GM12878 (cell line): Measurements from ENCODE around the gene CYSRT1. TPM values are rescaled to one million over a fixed set of nuclear protein-coding genes. Genes with fewer than 3 reads are reported as not detected.

Source experiments
- ATAC-seq: fragments of 200-7000 bp; cut with Tn5 transposase; 3 replicates; pipeline ENCODE4 v1.9.1; 2020; ENCODE audit warnings: mild to moderate bottlenecking, moderate library complexity
- BruUV-seq: library from RNA; stranded (reverse); fragments of 400-500 nt; replicated peaks from 2 replicates; lab custom pipeline; 2021; lab: Mats Ljungman, UMichigan
- CTCF ChIA-PET: fragments of 300-600 bp; sonication (Branson Sonifier 250); formaldehyde crosslinking; extraction: SDS; loops from one replicate; lab custom pipeline; 2021; ENCODE audit warnings: inconsistent platforms; lab: Yijun Ruan, JAX
- POLR2A ChIA-PET: fragments of 350-600 bp; formaldehyde crosslinking; extraction: SDS; loops from one replicate; lab custom pipeline; 2021; ENCODE audit warnings: inconsistent platforms; lab: Charles Lee
- RAD21 ChIA-PET: fragments of 300-600 bp; sonication (Branson Sonifier 250); formaldehyde crosslinking; loops from one replicate; lab custom pipeline; 2023; ENCODE audit warnings: antibody characterized with exemption; ENCODE audit not compliant: unreplicated experiment; lab: Charles Lee
- SMC1A ChIA-PET: fragments of 300-600 bp; sonication (Branson Sonifier 250); formaldehyde crosslinking; loops from one replicate; lab custom pipeline; 2023; ENCODE audit not compliant: unreplicated experiment, uncharacterized antibody; lab: Charles Lee
- DNase-seq: peaks from one replicate; pipeline ENCODE4 v3.0.0-alpha.2; 2011; ENCODE audit warnings: low read depth, low spot score
- FAIRE-seq: peaks from 3 replicates; lab custom pipeline; 2011; peaks lifted over from hg19 to GRCh38; lab: Jason Lieb, UNC
- H2AFZ ChIP-seq: 2 replicates; pipeline ENCODE4 v1.6.0; 2011; ENCODE audit warnings: low read depth, low read length, control low read depth; ENCODE audit not compliant: control insufficient read depth
- H3K27ac ChIP-seq: 2 replicates; pipeline ENCODE4 v1.5.1; 2011; ENCODE audit warnings: control low read depth; ENCODE audit not compliant: control insufficient read depth, insufficient read depth
- H3K27me3 ChIP-seq, 2 experiments: replicated peaks in 1 of 2; 2 replicates each; pipeline versions ENCODE4 v1.6.0 to v1.6.1; 2011; ENCODE audit warnings: low read length in 1 of 2; ENCODE audit not compliant: control insufficient read depth in 2 of 2, insufficient read depth in 2 of 2
- H3K36me3 ChIP-seq, 2 experiments: 2 replicates each; pipeline ENCODE4 v1.5.1; 2011; ENCODE audit warnings: low read length in 1 of 2; ENCODE audit not compliant: control insufficient read depth in 2 of 2, insufficient read depth in 2 of 2
- H3K4me1 ChIP-seq: 2 replicates; pipeline ENCODE4 v1.6.1; 2011; ENCODE audit warnings: mild to moderate bottlenecking, low read length, moderate library complexity, mixed read lengths; ENCODE audit not compliant: control insufficient read depth, insufficient read depth
- H3K4me2 ChIP-seq: 2 replicates; pipeline ENCODE4 v1.6.0; 2011; ENCODE audit warnings: control low read depth; ENCODE audit not compliant: control insufficient read depth, insufficient read depth
- H3K4me3 ChIP-seq: fragments of 200-600 bp; sonication (generic); 2 replicates; pipeline ENCODE4 v1.5.1; 2016
- H3K79me2 ChIP-seq: 2 replicates; pipeline ENCODE4 v1.6.0; 2011; ENCODE audit warnings: low read length; ENCODE audit not compliant: control insufficient read depth, insufficient read depth
- H3K9ac ChIP-seq: 2 replicates; pipeline ENCODE4 v1.8.0; 2011; ENCODE audit warnings: low read length, control low read depth, mixed read lengths; ENCODE audit not compliant: control insufficient read depth, insufficient read depth
- H3K9me3 ChIP-seq: replicated peaks from 3 replicates; pipeline ENCODE4 v1.5.1; 2011; ENCODE audit warnings: mild to moderate bottlenecking, low read length; ENCODE audit not compliant: control insufficient read depth, insufficient read depth
- H4K20me1 ChIP-seq: 2 replicates; pipeline ENCODE4 v1.6.0; 2011; ENCODE audit not compliant: control insufficient read depth, insufficient read depth
- BRCA1 ChIP-seq: IDR thresholded peaks from 2 replicates; pipeline ENCODE4 v1.6.1; 2011; ENCODE audit warnings: low read depth, low read length, improper control_type of control experiment
- CBX3 ChIP-seq: fragments of 200-600 bp; sonication (generic); IDR thresholded peaks from 2 replicates; pipeline ENCODE4 v1.6.1; 2016; ENCODE audit warnings: low read depth, borderline replicate concordance
- CEBPB ChIP-seq, 2 experiments: fragments of 150-350 bp in 1 of 2; IDR thresholded peaks; 2 replicates each; pipeline ENCODE4 v1.6.1; 2012 to 2014; ENCODE audit warnings: low read depth in 2 of 2, low read length in 2 of 2, borderline replicate concordance in 1 of 2, inconsistent platforms in 1 of 2
- GATAD2B ChIP-seq: fragments of 450-650 bp; conservative IDR thresholded peaks from 2 replicates; pipeline ENCODE4 v1.6.1; 2017; ENCODE audit warnings: low read depth, mild to moderate bottlenecking, moderate library complexity
- POLR2A ChIP-seq: IDR thresholded peaks from 2 replicates; pipeline ENCODE4 v1.6.1; 2011; ENCODE audit warnings: low read depth, mild to moderate bottlenecking, low read length
- POLR2AphosphoS2 ChIP-seq: IDR thresholded peaks from 2 replicates; pipeline ENCODE4 v1.6.1; 2011; ENCODE audit warnings: low read depth, mild to moderate bottlenecking, low read length, improper control_type of control experiment, moderate library complexity
- STAT1 ChIP-seq: fragments of 450-650 bp; conservative IDR thresholded peaks from 2 replicates; pipeline ENCODE4 v1.6.1; 2014; ENCODE audit warnings: antibody characterized with exemption, mild to moderate bottlenecking
- YY1 ChIP-seq: IDR thresholded peaks from 2 replicates; pipeline ENCODE4 v1.6.1; 2011; ENCODE audit warnings: low read depth, mild to moderate bottlenecking, low read length
- ZNF622 ChIP-seq: fragments of 450-650 bp; IDR thresholded peaks from 2 replicates; pipeline ENCODE4 v1.6.1; 2017; ENCODE audit warnings: mild to moderate bottlenecking, inconsistent platforms
- WGBS: methylation state at CpG from one replicate; pipeline ENCODE4 v1.1.6; 2016; ENCODE audit warnings: low lambda C conversion rate; ENCODE audit not compliant: insufficient replicate concordance, insufficient coverage; ENCODE audit errors: missing lambda C conversion rate; 5-methylcytosine and 5-hydroxymethylcytosine counted together
- in situ Hi-C: fragments of 300-500 bp; cut with MboI; formaldehyde crosslinking; loops from 9 replicates; pipeline ENCODE4 v1.14.3; 2018; ENCODE audit warnings: mixed read lengths
- intact Hi-C: fragments of 100-400 bp; cut with micrococcal nuclease; formaldehyde crosslinking; loops from one replicate; pipeline ENCODE4 v1.14.2; 2022; ENCODE audit not compliant: unreplicated experiment
- polyA plus RNA-seq, 11 experiments: library from polyadenylated mRNA; depleted of rRNA in 4 of 11; unstranded in 6 of 11; stranded (reverse) in 5 of 11; fragments of >200 nt; fragmentation: Nextera tagmentation in 4 of 11; fragmentation: Illumina TruSeq in 1 of 11; extraction: Ambion mirVana in 4 of 11; extraction: Trizol in 1 of 11; gene quantifications; 1 replicate in 1 of 11; 2 replicates in 10 of 11; pipeline versions ENCODE4 v1.2.1 to v1.2.3, GENCODE V29; 2011 to 2016; ENCODE audit warnings: inconsistent platforms in 2 of 11, missing spikeins in 2 of 11, low read depth in 1 of 11
- total RNA-seq, 4 experiments: library from RNA; depleted of rRNA in 3 of 4; stranded (reverse); fragments of >200 nt in 3 of 4; fragmentation: Illumina TruSeq in 1 of 4; extraction: Trizol in 1 of 4; gene quantifications; 2 replicates each; pipeline versions ENCODE4 v1.2.1 to v1.2.3, GENCODE V29; 2013 to 2021
- TF ChIP-seq, protein P1 (sequence below): fragments of 150-350 bp; IDR thresholded peaks from 2 replicates; pipeline ENCODE4 v1.6.1; 2016; ENCODE audit warnings: low read depth, low read length

Gene CYSRT1
- total and polyA plus RNA-seq, 10 of the 15 experiments (the other 5 are each of a cell fraction or from before 2014, with no cell fraction given), result 0.24 to 3.6 (median 0.97) TPM; not detected in 1

DNA sequence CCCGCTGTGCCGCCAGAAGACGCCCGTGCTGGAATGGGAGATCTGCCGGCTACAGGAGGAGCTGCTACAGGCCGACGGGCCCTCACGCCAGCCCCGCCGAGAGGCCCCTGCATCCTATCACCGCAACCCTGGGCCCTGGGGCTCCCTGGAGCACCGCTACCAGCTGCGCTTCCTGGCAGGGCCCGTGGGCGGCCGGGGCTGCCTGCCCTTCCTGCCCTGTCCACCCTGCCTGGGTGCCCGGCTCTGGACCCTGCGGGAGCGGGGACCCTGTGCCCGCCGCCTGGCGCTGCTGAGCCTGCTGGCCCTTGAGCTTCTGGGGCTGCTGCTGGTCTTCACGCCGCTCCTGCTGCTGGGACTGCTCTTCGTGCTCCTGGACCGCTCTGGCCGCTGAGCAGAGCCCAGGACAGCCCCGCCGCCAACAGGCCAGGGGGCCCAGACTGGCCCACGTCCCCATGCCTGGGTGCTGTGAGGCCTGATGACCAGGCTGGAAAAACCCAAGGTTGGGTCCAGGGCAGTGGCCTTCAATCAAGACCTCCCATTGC lies 6.7 kb upstream of the CYSRT1 start (continued):
- TF ChIP-seq CEBPB (IDR thresholded peaks at IDR 0.05; ENCODE audit: borderline replicate concordance in 1 of 2, low read depth in 2 of 2, low read length in 2 of 2), result no peak
- TF ChIP-seq, protein P1, sequence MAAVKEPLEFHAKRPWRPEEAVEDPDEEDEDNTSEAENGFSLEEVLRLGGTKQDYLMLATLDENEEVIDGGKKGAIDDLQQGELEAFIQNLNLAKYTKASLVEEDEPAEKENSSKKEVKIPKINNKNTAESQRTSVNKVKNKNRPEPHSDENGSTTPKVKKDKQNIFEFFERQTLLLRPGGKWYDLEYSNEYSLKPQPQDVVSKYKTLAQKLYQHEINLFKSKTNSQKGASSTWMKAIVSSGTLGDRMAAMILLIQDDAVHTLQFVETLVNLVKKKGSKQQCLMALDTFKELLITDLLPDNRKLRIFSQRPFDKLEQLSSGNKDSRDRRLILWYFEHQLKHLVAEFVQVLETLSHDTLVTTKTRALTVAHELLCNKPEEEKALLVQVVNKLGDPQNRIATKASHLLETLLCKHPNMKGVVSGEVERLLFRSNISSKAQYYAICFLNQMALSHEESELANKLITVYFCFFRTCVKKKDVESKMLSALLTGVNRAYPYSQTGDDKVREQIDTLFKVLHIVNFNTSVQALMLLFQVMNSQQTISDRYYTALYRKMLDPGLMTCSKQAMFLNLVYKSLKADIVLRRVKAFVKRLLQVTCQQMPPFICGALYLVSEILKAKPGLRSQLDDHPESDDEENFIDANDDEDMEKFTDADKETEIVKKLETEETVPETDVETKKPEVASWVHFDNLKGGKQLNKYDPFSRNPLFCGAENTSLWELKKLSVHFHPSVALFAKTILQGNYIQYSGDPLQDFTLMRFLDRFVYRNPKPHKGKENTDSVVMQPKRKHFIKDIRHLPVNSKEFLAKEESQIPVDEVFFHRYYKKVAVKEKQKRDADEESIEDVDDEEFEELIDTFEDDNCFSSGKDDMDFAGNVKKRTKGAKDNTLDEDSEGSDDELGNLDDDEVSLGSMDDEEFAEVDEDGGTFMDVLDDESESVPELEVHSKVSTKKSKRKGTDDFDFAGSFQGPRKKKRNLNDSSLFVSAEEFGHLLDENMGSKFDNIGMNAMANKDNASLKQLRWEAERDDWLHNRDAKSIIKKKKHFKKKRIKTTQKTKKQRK, result no peak
- TF ChIP-seq GATAD2B, result no peak
- TF ChIP-seq BRCA1, result no peak
- TF ChIP-seq ZNF622, result no peak

GRCh38 chr9:137218754-137219271 lies 6.2 kb upstream of the CYSRT1 start:
- no peak for DNase-seq
- no TSS peak for BruUV-seq
- no peaks in the 10 kb centered on the region for H3K79me2 ChIP-seq
- intact Hi-C loops, result no loop called here
- WGBS, result 84% methylated on average over 11 of the region's 12 CpGs
- CTCF ChIA-PET, result no interaction called here
- POLR2A ChIA-PET, result interaction anchor here (0.6 to 1.4 kb wide), 4 partner anchors 18 to 191 kb away, joined by 4 to 8 read pairs (median 4); partner anchors contain the start of gene TPRN
- peaks cover 0 to 2% of the 10 kb centered on the region in 2 experiments; a peak in 2 of 4 replicates for H3K36me3 ChIP-seq
- no peak overlapping the region for H3K4me3 ChIP-seq
- H3K4me2 ChIP-seq, result no peak overlapping the region
- H3K9ac ChIP-seq, result no peak overlapping the region
- TF ChIP-seq POLR2AphosphoS2, result 0 out of 2 replicates have a peak, but pooled peaks have one; percentile 24
- TF ChIP-seq YY1, result no peak
- peak; percentile 39; the same call in 1 of the 2 replicates for TF ChIP-seq POLR2A
- TF ChIP-seq STAT1, result no peak
- TF ChIP-seq CBX3, result no peak
- TF ChIP-seq, all 136 proteins: peak for 2
- ATAC-seq (no peak), FAIRE-seq (no peak)
- peaks cover 5% of the 10 kb centered on the region; the same call in 1 of the 2 replicates for H3K4me1 ChIP-seq
- H2AFZ ChIP-seq, result no peak overlapping the region
- no peak overlapping the region for H3K27ac ChIP-seq
- SMC1A ChIA-PET, result no interaction called here
- in situ Hi-C loops, result no loop called here
- H3K27me3 ChIP-seq, result no peaks in the 10 kb centered on the region
- no peaks in the 10 kb centered on the region for H4K20me1 ChIP-seq
- no peaks in the 10 kb centered on the region for H3K9me3 ChIP-seq
- RAD21 ChIA-PET, result no interaction called here
